Osteocyte (in vitro differentiated cells): ENCODE measurements around the gene FAM169A. TPM values are rescaled to one million over a fixed set of nuclear protein-coding genes. Genes with fewer than 3 reads are reported as not detected.
"Not testable (repeated sequence)": the region's sequence is repeated elsewhere in the genome, so short reads cannot be mapped to it uniquely, and the experiment has no call there.

Source experiments
- DNase-seq: peaks from one replicate; pipeline ENCODE4 v3.0.0; 2021; ENCODE audit warnings: mixed read lengths; ENCODE audit not compliant: unreplicated experiment; ENCODE audit errors: extremely low spot score
- H3K27ac Mint-ChIP-seq: one replicate; pipeline ENCODE4 v1.8.0; 2021; ENCODE audit warnings: mild to moderate bottlenecking, mixed read lengths; ENCODE audit not compliant: unreplicated experiment
- H3K27me3 Mint-ChIP-seq: one replicate; pipeline ENCODE4 v1.8.0; 2021; ENCODE audit warnings: mixed read lengths; ENCODE audit not compliant: unreplicated experiment
- H3K36me3 Mint-ChIP-seq: one replicate; pipeline ENCODE4 v1.8.0; 2021; ENCODE audit warnings: mixed read lengths; ENCODE audit not compliant: unreplicated experiment
- H3K4me1 Mint-ChIP-seq: one replicate; pipeline ENCODE4 v1.8.0; 2021; ENCODE audit warnings: mixed read lengths; ENCODE audit not compliant: unreplicated experiment
- H3K4me3 Mint-ChIP-seq: one replicate; pipeline ENCODE4 v1.8.0; 2021; ENCODE audit warnings: mild to moderate bottlenecking, moderate library complexity, mixed read lengths; ENCODE audit not compliant: unreplicated experiment
- H3K9me3 Mint-ChIP-seq: one replicate; pipeline ENCODE4 v1.8.0; 2021; ENCODE audit warnings: mixed read lengths; ENCODE audit not compliant: unreplicated experiment
- long read RNA-seq: library from polyadenylated mRNA; unstranded; transcript quantifications from one replicate; pipeline ENCODE4 v2.0.0, GENCODE V29; 2021
- total RNA-seq: library from RNA; stranded (reverse); gene quantifications from 2 replicates; pipeline ENCODE4 v1.2.1, GENCODE V29; 2021
- TF ChIP-seq, protein P1 (sequence below): fragments of 200-600 bp; sonication (generic); IDR thresholded peaks from 2 replicates; pipeline ENCODE4 v1.5.0; 2021; ENCODE audit warnings: antibody characterized with exemption, mild to moderate bottlenecking, moderate library complexity

FAM169A gene, protein sequence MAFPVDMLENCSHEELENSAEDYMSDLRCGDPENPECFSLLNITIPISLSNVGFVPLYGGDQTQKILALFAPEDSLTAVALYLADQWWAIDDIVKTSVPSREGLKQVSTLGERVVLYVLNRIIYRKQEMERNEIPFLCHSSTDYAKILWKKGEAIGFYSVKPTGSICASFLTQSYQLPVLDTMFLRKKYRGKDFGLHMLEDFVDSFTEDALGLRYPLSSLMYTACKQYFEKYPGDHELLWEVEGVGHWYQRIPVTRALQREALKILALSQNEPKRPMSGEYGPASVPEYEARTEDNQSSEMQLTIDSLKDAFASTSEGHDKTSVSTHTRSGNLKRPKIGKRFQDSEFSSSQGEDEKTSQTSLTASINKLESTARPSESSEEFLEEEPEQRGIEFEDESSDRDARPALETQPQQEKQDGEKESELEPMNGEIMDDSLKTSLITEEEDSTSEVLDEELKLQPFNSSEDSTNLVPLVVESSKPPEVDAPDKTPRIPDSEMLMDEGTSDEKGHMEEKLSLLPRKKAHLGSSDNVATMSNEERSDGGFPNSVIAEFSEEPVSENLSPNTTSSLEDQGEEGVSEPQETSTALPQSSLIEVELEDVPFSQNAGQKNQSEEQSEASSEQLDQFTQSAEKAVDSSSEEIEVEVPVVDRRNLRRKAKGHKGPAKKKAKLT
- 2.7 and 3.6 TPM in 2 replicates for total RNA-seq
- long read RNA-seq, partial matches to known transcripts: 0 of 7 reads
- long read RNA-seq, other reads (novel, unspliced or antisense): 7 of 7 reads

DNA sequence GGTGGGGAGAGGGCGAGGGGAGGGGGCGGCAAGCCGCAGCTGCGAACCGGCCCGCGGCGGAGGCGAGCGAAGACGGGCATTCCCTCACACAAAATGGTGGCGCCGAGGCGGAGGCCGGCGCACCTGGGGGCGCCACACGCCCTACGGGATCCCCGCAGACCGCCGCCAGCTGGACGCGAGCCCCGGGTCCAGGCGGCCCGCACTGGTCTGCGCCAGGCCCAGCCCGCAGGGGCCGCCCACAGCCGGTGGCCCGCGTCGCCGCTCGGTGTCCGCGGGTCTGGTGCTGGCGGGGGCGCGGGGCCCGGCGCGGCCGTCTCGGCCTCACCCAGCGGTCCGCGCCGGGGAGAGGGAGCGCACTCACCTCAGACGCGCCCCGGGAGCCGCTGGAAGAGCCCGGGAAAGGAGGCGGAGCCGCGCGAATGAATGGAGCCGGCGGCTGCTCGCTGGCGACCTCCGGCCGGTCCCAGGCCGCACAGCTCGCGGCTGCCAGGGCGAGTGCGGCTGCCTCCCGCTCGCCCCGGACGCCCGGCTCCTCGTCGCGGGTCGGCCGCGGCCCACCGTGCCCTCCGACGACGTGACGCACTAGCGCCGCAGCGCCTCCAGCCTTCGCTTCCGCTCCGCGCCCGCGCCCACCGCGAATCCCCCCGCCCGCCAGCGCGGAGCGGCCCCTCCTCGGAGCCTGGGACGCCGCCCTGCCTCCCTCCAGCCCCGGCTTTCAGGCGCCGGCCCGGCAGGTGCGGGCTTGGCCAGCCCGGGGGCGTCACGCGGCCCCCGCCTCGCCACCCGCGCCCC, at the start of gene FAM169A:
Gene FAM169A (minus strand): TSS at position 584 of the 792 bp plus-strand sequence. CDS start 24,711 bp downstream, outside the sequence.
- H3K4me1 Mint-ChIP-seq: peaks cover 31% of the 10 kb centered on the region
- peak within 1 kb of the TSS; percentile 83 for H3K4me3 Mint-ChIP-seq
- H3K27ac Mint-ChIP-seq: peak within 1 kb of the TSS; percentile 74
- no peaks in the 10 kb centered on the region for H3K36me3 Mint-ChIP-seq
- TF ChIP-seq, protein P1, sequence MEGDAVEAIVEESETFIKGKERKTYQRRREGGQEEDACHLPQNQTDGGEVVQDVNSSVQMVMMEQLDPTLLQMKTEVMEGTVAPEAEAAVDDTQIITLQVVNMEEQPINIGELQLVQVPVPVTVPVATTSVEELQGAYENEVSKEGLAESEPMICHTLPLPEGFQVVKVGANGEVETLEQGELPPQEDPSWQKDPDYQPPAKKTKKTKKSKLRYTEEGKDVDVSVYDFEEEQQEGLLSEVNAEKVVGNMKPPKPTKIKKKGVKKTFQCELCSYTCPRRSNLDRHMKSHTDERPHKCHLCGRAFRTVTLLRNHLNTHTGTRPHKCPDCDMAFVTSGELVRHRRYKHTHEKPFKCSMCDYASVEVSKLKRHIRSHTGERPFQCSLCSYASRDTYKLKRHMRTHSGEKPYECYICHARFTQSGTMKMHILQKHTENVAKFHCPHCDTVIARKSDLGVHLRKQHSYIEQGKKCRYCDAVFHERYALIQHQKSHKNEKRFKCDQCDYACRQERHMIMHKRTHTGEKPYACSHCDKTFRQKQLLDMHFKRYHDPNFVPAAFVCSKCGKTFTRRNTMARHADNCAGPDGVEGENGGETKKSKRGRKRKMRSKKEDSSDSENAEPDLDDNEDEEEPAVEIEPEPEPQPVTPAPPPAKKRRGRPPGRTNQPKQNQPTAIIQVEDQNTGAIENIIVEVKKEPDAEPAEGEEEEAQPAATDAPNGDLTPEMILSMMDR: peak; percentile 6
- H3K27me3 Mint-ChIP-seq: no peaks in the 10 kb centered on the region
- no peak for DNase-seq
- no peaks in the 10 kb centered on the region for H3K9me3 Mint-ChIP-seq

DNA sequence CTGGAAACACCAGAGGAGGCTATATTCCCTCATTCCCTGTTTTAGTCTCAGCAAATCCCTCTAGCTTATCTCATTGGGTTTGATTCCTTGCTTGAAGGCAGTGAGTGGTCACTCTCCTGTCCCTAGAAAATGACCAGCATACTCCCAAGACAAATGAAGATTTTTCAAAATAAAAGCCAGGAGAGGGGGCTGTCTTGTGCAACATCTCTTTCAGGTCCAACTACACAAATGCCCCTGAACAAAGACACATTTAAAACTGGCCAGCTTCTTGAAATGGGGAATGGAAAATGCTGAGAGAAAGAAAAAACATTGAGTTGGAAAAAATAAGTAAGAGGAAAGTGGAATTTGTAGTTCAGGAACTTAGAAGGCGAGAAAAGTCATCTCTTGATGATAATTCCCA, 49.3 kb upstream of the FAM169A start:
- H3K4me3 Mint-ChIP-seq: no peak overlapping the region
- H3K27ac Mint-ChIP-seq: no peak overlapping the region
- H3K4me1 Mint-ChIP-seq: peaks cover 13% of the 10 kb centered on the region
- no peaks in the 10 kb centered on the region for H3K36me3 Mint-ChIP-seq
- TF ChIP-seq, protein P1: no peak
- H3K27me3 Mint-ChIP-seq: no peaks in the 10 kb centered on the region
- no peak for DNase-seq
- H3K9me3 Mint-ChIP-seq: peaks cover 9% of the 10 kb centered on the region

DNA sequence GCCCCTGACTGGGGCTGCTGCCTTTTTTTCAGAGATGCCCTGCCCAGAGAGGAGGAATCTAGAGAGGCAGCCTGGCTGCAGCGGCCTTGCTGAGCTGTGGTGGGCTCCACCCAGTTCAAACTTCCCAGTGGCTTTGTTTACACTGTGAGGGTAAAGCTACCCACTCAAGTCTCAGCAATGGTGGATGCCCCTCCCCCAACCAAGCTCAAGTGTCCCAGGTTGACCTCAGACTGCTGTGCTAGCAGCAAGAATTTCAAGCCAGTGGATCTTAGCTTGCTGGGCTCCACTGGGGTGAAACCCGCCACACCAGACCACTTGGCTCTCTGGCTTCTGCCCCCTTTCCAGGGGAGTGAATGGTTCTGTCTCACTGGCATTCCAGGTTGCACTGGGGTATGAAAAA, 45.2 kb upstream of the FAM169A start:
- H3K9me3 Mint-ChIP-seq: peaks cover 25% of the 10 kb centered on the region
- H3K27ac Mint-ChIP-seq, DNase-seq, H3K4me3 Mint-ChIP-seq, H3K27me3 Mint-ChIP-seq, H3K36me3 Mint-ChIP-seq, H3K4me1 Mint-ChIP-seq: not testable (repeated sequence)

DNA sequence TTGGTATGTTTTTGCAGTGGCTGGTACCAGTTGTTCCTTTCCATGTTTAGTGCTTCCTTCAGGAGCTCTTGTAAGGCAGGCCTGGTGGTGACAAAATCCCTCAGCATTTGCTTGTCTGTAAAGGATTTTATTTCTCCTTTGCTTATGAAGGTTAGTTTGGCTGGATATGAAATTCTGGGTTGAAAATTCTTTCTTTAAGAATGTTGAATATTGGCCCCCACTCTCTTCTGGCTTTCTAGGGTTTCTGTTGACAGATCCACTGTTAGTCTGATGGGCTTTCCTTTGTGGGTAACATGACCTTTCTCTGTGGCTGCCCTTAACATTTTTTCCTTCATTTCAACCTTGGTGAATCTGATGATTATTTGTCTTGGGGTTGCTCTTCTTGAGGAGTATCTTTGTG, 43.7 kb upstream of the FAM169A start:
- not testable (repeated sequence) for H3K27ac Mint-ChIP-seq, H3K4me1 Mint-ChIP-seq, DNase-seq, H3K36me3 Mint-ChIP-seq, H3K4me3 Mint-ChIP-seq, H3K27me3 Mint-ChIP-seq
- peaks cover 25% of the 10 kb centered on the region for H3K9me3 Mint-ChIP-seq

DNA sequence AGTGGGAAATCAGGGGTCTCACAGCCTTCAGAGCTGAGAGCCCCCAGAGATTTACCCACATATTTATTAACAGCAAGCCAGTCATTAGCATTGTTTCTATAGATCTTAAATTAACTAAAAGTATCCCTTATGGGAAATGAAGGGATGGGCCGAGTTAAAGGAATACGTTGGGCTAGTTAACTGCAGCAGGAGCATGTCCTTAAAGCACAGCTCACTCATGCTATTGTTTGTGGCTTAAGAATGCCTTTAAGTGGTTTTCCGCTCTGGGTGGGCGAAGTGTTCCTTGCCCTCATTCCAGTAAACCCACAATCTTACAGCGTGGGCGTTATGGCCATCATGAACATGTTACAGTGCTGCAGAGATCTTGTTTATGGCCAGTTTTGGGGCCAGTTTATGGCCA, 42.0 kb upstream of the FAM169A start:
- not testable (repeated sequence) for H3K27me3 Mint-ChIP-seq, H3K27ac Mint-ChIP-seq, H3K36me3 Mint-ChIP-seq, H3K4me3 Mint-ChIP-seq, H3K4me1 Mint-ChIP-seq, DNase-seq
- H3K9me3 Mint-ChIP-seq: peaks cover 25% of the 10 kb centered on the region

DNA sequence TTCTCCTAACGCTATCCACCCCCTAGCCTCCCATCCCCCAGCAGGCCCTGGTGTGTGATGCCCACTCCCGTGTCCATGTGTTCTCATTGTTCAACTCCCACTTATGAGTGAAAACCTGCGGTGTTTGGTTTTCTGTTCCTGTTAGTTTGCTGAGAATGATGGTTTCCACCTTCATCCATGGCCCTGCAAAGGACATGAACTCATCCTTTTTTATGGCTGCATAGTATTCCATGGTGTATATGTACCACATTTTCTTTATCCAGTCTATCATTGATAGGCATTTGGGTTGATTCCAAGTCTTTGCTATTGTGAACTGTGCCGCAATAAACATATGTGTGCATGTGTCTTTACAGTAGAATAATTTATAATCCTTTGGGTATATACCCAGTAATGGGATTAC, 38.5 kb upstream of the FAM169A start:
- not testable (repeated sequence) for H3K27ac Mint-ChIP-seq, H3K4me1 Mint-ChIP-seq, H3K36me3 Mint-ChIP-seq, DNase-seq, H3K27me3 Mint-ChIP-seq, H3K4me3 Mint-ChIP-seq
- H3K9me3 Mint-ChIP-seq: peaks cover 17% of the 10 kb centered on the region
